Stimulated activated CD8-positive, alpha-beta memory T cell treated with anti-CD3 and anti-CD28 coated beads, Interleukin-12 subunit alpha, Interleukin-12 subunit beta, amount 100 ng/mL, for 24 hours (primary cell): Measurements from ENCODE around the gene RYR2.

Experiments used
- DNase-seq: peaks from one replicate; pipeline ENCODE4 v3.0.0-alpha.2; 2020; ENCODE audit errors: extremely low read depth

Gene RYR2

DNA sequence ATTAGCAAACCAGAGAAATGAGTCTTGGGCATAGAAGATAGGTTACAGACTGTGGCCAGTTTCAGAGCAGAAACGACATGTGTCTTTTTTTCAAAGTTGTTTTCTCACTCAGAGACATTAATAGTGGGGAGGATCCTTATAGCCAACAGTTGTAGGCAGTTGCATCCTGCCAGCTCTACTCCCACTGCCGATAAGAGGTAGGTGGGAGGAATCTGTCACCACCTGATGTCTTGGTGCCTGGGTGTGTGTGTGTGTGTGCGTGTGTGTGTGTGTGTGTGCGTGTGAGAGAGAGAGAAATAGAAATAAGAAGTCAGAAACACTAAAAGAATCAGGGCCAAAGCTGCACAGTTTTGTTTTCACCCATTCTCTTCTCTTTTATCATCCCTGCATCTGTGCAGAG, 629.3 kb downstream of the RYR2 start:
- DNase-seq: no peak

DNA sequence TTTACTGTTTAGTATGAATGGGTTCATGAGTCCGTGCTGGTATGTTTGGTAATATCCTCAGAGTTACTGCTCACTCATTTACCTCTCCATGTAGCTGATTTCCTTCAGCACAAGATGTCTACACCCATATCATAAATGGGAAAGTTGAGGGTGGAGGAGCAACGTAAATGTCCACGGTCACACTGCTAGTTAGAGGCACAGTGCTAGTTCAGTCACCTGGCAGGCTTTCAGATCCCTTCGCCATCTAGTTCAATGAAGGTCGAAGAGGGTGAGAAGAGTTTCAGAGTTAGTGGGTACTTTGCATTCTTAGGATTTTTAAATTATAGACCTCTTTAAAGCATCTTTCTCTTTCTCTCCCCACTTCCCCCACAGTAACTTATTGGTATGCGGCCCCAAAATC, 630.0 kb downstream of the RYR2 start:
- no peak for DNase-seq

DNA sequence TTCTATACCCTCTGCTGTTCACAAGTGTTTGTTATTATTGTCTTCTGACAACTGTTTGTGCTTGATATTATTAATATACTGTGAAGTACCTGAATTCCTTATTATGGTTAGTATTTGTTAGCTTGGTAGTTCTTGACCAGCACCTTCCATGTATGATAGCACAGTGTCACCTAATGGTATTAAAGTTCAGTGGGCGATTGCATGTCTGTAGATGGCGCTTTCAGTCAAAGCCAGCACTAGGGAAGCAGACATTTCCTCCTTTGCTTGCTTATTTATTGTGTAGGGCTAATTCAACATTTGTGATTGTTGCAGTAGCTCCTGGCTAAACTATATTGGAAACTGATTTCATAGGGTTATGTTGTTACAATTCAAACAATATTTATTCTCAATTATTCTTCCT, 630.8 kb downstream of the RYR2 start:
- no peak for DNase-seq

DNA sequence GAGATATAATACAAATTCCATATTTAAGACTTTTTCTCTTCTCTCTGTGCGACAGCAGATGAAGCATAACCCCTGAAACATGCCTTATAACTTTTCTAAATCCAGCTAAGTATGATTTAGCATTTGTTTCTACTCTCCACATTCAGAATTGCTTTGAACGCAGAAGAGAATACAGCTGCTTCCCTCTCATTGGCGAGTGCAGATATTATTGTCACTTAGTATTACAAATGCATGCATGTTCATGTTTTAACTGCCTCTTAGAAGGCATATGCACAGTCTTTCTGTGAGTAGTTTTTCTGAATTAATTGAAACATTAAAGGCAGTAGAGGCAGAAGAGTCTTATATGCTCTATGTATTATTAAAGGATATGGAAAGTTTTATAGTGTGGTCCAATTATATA, 631.6 kb downstream of the RYR2 start:
- DNase-seq: no peak

DNA sequence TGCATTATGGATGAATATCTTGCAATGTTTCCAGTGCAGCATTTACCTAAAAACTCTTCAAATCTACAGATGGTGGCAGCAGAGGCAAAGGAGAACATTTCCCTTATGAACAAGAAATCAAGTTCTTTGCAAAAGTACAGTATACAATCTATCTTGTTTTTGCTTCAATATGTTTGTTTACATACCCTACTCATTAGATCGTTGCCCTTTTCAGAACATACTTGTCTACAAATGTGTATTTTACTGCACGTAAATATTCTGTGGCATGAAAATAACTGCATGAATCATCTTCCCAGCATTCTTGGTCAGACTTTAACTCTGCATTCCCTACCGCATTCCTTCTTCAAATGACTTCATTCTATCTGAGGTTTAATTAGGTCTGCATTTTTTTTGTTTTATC, 636.0 kb downstream of the RYR2 start:
- DNase-seq: no peak

DNA sequence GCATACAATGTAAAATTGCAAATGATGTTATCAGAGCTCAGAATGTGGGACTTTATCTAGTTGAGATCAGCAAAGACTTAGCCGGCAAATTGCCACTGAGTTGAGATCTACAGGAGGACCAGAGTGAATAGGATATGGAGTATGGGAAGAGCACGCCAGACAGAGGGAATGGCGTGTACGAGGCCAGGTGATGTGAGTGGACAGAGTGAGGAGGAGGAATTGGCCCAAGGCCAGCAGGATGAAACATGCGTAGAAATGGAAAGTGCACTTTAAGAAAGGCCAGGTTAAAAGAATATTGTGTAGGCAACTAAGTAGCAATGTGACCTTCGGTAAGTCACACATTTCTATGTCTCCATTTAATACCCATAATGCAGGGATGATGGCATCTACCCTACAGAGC, 637.7 kb downstream of the RYR2 start:
- no peak for DNase-seq

DNA sequence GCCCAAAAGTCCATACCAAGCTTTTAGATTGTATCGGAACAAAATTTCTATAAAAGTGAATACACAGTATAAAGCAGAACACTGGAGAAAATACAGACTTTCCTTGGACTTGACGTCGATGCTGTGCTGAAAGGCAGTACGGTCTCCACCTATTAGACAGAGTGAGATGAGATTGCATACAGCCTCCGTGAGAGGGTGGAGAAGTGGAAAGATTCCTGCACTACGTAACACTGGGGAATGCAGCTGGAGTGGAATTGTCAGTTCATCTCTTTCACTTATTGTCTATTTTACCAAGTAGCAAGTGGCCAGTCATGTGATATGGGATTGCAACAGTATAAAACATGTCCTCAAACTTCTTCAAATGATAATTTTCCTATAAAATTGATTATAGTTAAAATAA, 639.2 kb downstream of the RYR2 start:
- no peak for DNase-seq

DNA sequence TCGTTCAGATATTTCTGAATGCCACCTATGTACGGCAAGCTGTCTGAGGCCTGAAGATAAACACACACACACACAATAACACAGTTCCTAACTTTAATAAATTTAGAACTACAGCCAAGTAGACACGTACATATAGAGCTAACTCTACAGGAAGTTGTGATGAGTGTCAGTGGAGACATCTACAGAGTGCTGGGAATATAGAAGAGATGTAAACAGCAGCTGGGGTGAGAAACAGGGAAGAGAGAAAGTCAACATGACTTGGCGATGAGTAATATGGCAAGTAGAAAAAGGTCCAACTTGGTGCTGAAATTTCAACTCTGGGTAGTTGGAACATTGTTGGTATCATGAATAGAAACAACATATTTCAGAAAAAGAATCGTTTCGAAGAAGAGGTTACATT, 642.3 kb downstream of the RYR2 start:
- DNase-seq: no peak

DNA sequence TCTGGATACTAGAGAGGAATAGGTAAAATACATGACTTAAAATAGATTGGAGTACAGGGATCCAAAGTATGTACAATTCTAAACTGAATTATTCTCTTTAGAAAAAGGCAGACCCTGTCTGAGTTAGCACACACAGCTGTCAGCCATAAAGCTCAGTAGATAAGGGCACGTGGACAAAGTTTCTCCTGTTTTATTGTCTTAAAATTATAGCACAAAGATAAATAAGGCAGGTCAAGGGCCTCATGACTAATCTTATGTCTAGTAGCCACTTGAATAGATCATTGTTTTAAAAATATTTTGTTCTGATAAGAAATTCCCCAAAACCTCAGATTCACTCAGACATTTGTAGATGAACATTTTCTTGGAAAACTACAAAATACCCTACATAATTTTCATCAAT, 643.6 kb downstream of the RYR2 start:
- no peak for DNase-seq

DNA sequence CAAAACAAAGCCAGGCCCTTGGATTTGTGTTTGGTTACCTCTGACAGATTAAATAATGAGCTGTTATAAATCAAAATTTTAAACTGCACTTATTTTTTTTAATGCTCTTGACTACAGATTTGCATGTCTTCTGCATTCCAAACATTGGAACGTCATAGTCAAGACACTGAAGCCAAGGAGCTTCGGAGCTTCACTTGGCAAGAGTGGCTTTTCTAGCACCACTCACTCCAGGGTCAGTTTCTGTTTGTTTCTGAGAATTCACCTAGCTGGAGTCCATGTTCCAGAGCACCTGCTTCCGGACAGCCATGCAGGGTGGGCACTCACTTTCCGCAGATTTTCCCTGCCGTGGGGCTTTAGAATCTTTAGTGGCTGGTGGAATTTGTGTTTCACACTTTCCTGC, 645.8 kb downstream of the RYR2 start:
- no peak for DNase-seq

DNA sequence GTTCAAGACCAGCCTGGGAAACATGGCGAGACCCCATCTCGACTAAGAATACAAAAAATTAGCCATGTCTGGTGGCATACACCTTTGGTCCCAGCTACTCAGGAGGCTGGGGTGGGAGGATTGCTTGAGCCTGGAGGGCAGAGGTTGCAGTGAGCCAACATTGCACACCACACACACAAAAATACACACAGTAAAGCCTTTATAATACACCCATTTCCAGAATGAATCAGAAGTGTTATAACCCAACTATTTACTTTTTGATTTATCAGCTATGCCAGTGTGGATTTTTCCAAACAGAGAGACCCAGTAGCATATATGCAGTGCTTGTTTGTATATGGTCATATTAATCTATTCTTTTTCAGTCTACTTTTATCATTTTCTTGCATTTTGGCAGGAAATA, 648.7 kb downstream of the RYR2 start:
- DNase-seq: no peak

DNA sequence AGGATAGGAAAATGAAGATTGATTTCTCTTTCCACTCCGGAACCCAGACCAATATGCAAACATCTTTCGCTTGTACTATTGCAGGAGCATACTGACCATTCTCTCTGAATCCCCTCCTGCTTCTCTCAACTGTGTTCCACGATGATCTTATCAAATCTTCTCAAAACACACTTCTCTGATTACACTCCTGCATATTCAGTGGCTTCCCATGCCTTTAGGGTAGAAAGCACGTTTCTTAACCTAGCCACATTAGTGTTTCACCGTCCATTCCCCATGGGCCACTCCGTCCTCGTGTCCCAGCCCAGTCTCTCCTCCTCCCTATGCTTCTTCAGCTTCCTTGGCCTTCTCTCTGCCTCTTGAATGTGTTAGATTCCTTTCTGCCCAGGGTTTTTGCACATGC, 650.3 kb downstream of the RYR2 start:
- no peak for DNase-seq

DNA sequence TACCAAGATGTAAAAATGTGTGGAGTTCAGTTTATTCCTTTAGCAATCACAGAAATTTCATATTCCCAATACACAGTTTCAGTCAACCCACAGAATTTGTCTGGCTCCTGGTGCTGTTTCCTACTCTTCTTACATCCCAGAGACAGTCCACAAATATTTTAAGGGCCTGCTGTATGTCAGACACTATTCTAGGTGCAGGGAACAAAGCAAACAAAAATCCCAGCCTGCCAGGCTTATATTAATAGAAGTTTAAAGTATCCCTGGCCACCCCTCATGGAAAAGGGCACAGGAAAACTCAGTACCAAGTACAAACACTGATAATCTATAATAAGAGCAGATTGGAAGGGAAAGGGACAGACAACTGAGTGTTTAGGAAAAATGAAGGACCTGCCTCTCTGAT, 653.9 kb downstream of the RYR2 start:
- no peak for DNase-seq

DNA sequence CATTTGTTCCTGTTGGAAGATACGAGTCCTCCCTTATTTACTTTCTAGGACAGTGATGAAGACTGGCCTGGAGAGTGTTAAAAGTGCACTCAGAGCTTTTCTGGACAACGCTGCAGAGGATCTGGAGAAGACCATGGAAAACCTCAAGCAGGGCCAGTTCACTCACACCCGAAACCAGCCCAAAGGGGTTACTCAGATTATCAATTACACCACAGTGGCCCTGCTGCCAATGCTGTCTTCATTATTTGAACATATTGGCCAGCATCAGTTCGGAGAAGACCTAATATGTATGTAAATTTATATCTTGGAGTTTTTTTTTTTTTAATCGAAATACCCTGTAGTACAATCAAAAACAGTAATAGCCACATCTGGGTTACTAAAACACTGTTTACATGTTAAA, 658.2 kb downstream of the RYR2 start:
- no peak for DNase-seq

DNA sequence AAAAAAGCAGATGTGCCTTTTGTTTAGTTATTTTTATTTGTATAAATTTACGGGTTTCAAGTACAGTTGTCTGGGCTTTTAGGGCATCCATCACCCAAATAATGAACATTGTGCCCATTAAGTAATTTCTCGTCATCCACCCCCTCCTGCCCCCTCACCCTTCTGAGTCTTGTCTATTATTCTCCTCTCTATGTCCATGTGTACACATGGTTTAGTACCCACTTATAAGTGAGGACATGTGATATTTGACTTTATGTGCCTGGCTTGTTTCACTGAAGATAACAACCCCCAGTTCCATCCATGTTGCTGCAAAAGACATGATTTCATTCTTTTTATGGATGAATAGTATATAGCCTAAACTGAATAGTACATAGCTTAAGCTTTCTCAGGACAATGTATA, 659.5 kb downstream of the RYR2 start:
- DNase-seq: no peak

DNA sequence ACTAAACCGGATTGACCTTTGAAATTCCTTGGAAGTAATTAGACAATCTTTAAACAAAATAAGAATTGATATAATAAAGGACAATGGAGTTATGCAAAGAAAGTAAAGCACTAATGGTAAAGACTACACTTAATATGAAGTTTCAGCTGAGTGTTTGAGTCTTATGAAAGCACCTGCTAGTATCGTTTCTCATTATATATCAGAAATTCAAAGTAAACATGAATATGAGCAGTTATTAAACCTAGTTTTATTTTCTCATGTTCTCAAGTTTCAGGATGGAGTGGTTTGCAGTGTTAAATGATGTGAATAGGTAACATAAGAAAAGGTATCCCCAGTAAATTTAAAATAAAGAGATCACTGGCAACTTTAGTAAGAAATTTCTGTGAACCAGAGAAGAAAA, 660.2 kb downstream of the RYR2 start:
- no peak for DNase-seq

DNA sequence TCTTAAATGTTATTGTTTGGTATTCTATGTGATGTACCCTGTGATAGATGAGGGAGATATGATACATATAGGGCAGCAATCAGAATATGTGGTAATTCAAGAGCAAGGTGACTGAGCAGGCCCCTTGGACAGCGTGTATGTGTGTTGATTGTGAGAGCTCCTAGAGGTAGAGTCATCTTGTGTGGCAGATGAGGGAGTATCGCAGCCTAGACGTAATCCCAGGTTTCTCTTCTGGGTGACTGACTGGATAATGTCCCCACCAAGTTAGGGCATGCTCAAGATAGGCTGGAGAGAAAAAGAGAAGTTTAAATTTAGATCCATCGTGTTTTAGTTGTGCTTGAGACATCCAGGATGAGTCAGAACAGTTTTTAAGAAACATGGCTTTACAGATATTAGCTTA, 663.5 kb downstream of the RYR2 start:
- no peak for DNase-seq

DNA sequence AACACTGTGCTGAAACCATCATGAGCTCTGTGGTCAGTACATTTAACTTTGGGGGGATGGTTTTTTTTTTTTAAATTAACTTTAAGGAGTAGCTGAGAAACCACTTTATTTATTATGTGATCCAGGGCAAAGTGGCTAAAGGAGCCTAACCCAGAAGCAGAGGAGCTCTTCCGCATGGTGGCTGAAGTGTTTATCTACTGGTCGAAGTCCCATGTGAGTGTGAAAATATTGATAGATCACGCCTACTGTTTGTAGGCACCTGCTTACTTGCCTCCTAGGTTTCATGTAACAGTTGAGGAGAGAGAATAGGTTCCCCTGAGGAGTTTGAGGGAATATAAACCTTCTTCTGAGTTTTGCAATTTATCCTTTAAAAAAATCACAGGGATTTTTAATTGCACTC, 667.4 kb downstream of the RYR2 start:
- no peak for DNase-seq

DNA sequence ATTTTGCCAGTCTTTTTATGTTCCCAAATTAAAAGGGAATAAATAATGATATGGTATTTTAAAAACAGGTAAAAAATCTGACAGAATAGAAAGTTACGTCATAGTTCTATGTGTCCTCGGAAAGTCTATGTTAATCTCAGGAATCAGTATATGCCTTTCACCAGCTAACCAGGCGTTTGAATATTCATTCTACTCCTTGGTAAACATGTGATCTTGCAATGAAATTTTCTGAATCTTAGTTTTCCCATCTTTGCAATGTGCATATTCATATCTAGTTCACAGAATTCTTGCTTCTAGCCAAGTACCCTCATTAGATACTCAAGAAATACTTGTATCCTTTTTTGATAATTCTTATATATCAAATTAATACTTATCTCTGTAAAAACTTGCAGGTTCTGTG, 669.3 kb downstream of the RYR2 start:
- no peak for DNase-seq

DNA sequence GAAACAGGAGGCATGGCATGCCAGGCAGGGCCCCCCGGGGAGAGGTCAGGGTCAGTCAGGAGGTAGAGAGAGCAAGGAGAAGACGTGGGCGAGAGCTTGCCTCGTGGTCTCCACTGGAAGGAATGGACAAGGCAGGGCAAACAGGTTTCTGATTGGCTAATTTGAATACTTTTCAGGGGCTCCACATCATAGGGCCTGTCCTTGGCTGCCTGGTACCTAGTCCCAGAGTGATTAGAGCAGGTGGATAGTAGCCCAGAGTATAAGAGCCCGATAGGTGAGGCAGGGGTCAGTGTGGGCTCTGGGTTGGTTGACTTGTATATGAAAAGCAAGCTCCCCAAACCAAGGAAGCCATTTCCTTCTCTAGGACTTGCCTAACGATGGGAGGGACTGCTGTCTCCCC, 670.1 kb downstream of the RYR2 start:
- no peak for DNase-seq

DNA sequence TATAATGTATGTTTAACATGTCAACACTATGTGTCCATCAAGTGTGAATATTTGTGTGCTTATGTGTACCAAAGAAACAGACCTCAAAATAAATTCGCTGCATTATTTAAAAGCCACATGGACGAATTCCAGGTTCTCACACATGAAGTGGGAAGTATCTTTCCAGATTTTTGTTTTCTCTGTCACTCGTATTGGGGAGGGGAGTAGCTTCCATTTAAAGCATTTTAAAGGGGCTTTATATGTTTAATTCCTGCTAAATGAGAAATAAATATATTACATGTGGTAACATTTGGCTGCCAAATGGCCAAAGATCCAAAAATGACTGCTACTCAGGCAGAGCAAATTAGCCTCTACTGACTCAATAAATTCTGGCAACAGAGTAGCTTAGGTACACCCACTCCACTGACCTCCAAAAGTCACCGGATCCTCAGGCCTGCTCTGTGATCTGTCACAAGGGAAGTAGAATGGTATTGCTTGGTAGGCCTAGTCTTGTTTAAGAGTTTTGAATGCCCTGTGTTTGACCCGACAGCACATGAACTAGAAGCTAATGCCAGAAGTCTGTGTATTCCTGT, 670.7 kb downstream of the RYR2 start:
- DNase-seq: no peak

DNA sequence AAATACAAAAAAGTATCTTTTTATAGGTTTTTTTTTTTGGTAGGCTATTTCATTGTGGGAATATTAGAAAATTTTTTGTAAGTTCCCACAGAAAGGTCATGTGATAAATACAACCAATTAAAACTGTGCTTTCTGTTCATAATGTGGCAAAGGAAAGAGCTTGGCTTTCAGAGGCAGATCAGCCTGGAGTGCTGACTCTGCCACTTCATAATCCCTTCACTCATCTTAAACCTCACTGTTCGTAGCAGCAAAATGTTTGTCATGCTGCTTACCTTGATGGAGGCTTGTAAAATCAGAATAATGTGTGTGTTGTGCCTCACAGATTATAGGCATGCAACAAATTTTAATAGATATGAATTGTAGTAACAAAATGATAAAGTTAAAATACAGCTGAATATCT, 671.9 kb downstream of the RYR2 start:
- no peak for DNase-seq

DNA sequence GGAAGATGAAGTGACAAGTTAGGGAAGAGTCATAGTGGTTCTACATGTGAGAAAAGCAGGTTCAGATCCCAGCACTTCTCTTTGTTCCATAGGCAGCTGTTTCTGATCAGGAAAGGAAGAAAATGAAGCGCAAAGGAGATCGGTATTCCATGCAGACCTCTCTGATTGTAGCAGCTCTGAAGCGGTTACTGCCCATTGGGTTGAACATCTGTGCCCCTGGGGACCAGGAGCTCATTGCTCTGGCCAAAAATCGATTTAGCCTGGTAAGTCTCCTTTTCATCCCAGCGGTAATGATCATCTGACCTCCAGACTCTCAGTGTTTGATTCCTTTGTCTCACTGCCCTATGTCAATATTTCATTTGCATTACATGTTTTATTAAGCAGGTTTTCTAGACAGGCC, 675.1 kb downstream of the RYR2 start:
- no peak for DNase-seq

DNA sequence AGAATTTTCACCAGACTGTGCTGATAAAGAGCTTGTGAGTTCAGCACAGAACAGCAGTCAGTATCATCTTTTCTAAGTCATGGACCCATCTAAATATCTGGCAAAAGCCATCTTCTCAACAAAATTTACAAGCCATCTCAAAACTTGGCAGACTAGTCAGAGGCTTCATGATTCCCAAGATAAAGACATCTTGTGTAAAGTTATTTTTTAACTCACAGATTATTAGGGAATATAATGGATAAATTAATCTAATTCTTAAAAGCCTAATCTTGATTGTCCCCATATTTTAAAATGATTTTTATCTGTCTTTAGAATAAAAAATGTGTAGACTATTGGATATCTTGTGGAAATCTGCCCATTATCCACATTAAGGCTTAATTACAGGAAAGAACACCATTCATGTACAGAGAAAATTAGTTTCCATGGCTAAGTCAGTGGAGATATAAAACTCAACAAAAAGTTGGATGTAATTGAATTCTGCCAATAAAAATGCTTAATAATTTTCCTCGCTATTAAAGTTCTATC, 688.9 kb downstream of the RYR2 start:
- no peak for DNase-seq

DNA sequence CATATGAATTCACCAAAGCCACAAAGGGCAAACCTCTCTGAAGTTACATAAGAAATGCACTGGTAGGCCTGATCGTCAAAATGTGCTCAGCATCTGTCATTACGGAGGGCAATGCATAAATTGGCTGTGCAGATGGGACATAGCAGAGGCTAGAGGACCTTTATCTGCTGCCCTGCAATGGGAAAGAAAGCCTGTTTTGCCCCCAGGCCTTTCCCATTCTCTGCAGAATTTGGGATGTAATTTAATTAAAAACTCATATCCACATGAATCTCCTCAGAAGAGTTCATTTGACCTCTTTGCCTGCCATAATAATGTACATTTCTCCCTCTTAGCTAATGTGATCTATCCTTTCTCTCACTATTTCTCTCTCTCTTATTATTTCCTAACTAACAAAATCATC, 690.7 kb downstream of the RYR2 start:
- DNase-seq: no peak
